ENCODE data around the gene JADE2. TPM values are rescaled to one million over a fixed set of nuclear protein-coding genes. Genes with fewer than 3 reads are reported as not detected.

JADE2 gene
- polyA plus RNA-seq, 3 donors, result 2.1 to 10.2 (median 3.1) TPM

DNA sequence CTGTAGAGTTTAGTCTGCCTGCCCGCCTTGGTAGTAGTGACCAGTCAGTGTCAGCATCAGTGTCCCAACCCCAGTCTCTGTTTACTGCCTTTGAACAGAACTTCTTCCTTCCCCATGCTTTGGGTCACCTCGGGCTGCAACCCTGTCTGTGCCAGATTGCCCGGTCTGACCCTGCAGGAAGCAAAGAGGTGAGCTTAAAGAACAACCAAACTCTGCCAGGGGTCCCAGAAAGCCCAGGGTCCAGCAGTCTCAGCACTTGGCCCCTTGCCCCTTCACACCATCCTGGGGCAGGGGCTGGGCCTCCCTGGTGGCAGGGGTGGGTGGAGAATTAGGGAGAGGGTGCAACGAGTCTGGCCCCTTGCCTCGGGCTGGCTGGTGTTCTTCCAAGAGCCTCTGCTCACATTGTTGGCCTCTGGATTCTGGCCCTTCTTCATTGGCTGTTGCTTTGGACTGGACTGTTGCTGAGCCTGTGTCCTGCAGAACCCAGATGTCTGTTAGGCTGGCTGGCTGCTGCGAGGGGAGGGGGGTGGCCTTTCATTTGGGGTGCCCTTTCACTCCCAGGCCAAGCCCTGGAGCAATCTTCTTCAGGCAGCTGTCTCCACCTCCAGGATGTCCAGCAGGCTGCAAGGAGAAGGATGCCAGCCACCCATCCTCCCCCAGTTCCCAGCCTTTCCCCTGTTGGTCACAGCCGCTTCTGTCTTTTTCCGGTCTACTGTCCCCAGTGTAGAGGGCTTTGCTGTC lies 55.9 kb downstream of the JADE2 start:
- TF ChIP-seq, protein P1, sequence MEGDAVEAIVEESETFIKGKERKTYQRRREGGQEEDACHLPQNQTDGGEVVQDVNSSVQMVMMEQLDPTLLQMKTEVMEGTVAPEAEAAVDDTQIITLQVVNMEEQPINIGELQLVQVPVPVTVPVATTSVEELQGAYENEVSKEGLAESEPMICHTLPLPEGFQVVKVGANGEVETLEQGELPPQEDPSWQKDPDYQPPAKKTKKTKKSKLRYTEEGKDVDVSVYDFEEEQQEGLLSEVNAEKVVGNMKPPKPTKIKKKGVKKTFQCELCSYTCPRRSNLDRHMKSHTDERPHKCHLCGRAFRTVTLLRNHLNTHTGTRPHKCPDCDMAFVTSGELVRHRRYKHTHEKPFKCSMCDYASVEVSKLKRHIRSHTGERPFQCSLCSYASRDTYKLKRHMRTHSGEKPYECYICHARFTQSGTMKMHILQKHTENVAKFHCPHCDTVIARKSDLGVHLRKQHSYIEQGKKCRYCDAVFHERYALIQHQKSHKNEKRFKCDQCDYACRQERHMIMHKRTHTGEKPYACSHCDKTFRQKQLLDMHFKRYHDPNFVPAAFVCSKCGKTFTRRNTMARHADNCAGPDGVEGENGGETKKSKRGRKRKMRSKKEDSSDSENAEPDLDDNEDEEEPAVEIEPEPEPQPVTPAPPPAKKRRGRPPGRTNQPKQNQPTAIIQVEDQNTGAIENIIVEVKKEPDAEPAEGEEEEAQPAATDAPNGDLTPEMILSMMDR (IDR thresholded peaks at IDR 0.05), result no peak
- intact Hi-C loops (cut with micrococcal nuclease), result loop anchor here in 1 of 2 donors (10.0 kb wide), 1 partner anchor 397 kb away; no protein-coding TSS in a partner anchor
- no peaks in the 10 kb centered on the region for H3K27me3 ChIP-seq (ENCODE audit: control insufficient read depth in 2 of 2, insufficient read depth in 2 of 2, low read length in 2 of 2)
- H3K4me3 ChIP-seq (replicated peaks in 1 of 3; ENCODE audit: low read depth in 2 of 3, low read length in 3 of 3), result no peak overlapping the region
- peaks cover 26 to 27% of the 10 kb centered on the region in 2 donors for H3K36me3 Mint-ChIP-seq
- no peak overlapping the region for H3K9ac ChIP-seq (ENCODE audit: insufficient read depth, low read length, poor library complexity, severe bottlenecking)
- no peaks in the 10 kb centered on the region for H4K20me1 ChIP-seq (ENCODE audit: insufficient read depth, low read length)
- DNase-seq, result no peak
- H2AFZ ChIP-seq (ENCODE audit: insufficient read depth, low read depth, low read length, poor library complexity, severe bottlenecking), result no peak overlapping the region
- no peaks in the 10 kb centered on the region for H3K9me3 ChIP-seq (replicated peaks in 1 of 2; ENCODE audit: control insufficient read depth in 1 of 2, insufficient read depth in 1 of 2, low read length in 2 of 2)
- peaks cover 0 to 2% (median 0%) of the 10 kb centered on the region in 7 donors for H3K9me3 Mint-ChIP-seq
- H3K4me1 ChIP-seq (ENCODE audit: control insufficient read depth in 1 of 2, insufficient read depth in 2 of 2, low read length in 2 of 2), result no peaks in the 10 kb centered on the region
- no peak overlapping the region for H3K4me2 ChIP-seq (replicated peaks; ENCODE audit: extremely low read depth, low read length, poor library complexity, severe bottlenecking)
- H3K36me3 ChIP-seq (replicated peaks in 1 of 2; ENCODE audit: control insufficient read depth in 1 of 2, insufficient read depth in 2 of 2, low read length in 2 of 2), result peaks cover 21 to 25% of the 10 kb centered on the region in 2 donors
- H3K79me2 ChIP-seq (ENCODE audit: insufficient read depth, low read length), result no peaks in the 10 kb centered on the region
- H3K4me1 Mint-ChIP-seq, result peaks cover 2% of the 10 kb centered on the region
- peak overlapping the region in 1 of 7 donors; percentile 64 for H3K27ac Mint-ChIP-seq
- H3K4me3 Mint-ChIP-seq, result no peak overlapping the region
- no peak overlapping the region for H3K27ac ChIP-seq (ENCODE audit: low read depth in 1 of 2, low read length in 2 of 2)
- H3K27me3 Mint-ChIP-seq (ENCODE audit: low read depth in 3 of 3), result peaks cover 0 to 3% (median 1%) of the 10 kb centered on the region in 3 donors
- WGBS (ENCODE audit: insufficient coverage), result 98% methylated on average over 4 of the region's 8 CpGs

GRCh38 chr5:134582281-134582680 lies 56.8 kb downstream of the JADE2 start:
- TF ChIP-seq, protein P1 (IDR thresholded peaks at IDR 0.05), result no peak
- H3K27ac Mint-ChIP-seq, result no peak overlapping the region
- H3K27me3 Mint-ChIP-seq (ENCODE audit: low read depth in 3 of 3), result peaks cover 0 to 3% (median 1%) of the 10 kb centered on the region in 3 donors

More at GRCh38 chr5:134582281-134582680, 56.8 kb downstream of the JADE2 start:
- intact Hi-C loops (cut with micrococcal nuclease), result loop anchor here in 1 of 2 donors (10.0 kb wide), 1 partner anchor 397 kb away; no protein-coding TSS in a partner anchor
- Histone ChIP-seq H3K36me3 (replicated peaks in 1 of 2; ENCODE audit: control insufficient read depth in 1 of 2, insufficient read depth in 2 of 2, low read length in 2 of 2) (peaks cover 15 to 19% of the 10 kb centered on the region in 2 donors), H3K4me1 (ENCODE audit: control insufficient read depth in 1 of 2, insufficient read depth in 2 of 2, low read length in 2 of 2) (peaks cover 4 to 5% of the 10 kb centered on the region in 2 donors), H3K27ac (ENCODE audit: low read depth in 1 of 2, low read length in 2 of 2) (no peak overlapping the region), H2AFZ (ENCODE audit: insufficient read depth, low read depth, low read length, poor library complexity, severe bottlenecking) (no peak overlapping the region), H3K9me3 (replicated peaks in 1 of 2; ENCODE audit: control insufficient read depth in 1 of 2, insufficient read depth in 1 of 2, low read length in 2 of 2) (no peaks in the 10 kb centered on the region), H3K27me3 (ENCODE audit: control insufficient read depth in 2 of 2, insufficient read depth in 2 of 2, low read length in 2 of 2) (no peaks in the 10 kb centered on the region), H4K20me1 (ENCODE audit: insufficient read depth, low read length) (no peaks in the 10 kb centered on the region), H3K4me3 (replicated peaks in 1 of 3; ENCODE audit: low read depth in 2 of 3, low read length in 3 of 3) (no peak overlapping the region), H3K79me2 (ENCODE audit: insufficient read depth, low read length) (no peaks in the 10 kb centered on the region), H3K4me2 (replicated peaks; ENCODE audit: extremely low read depth, low read length, poor library complexity, severe bottlenecking) (no peak overlapping the region), H3K9ac (ENCODE audit: insufficient read depth, low read length, poor library complexity, severe bottlenecking) (no peak overlapping the region)
- H3K4me3 Mint-ChIP-seq, result no peak overlapping the region
- peaks cover 0 to 2% (median 0%) of the 10 kb centered on the region in 7 donors for H3K9me3 Mint-ChIP-seq
- H3K36me3 Mint-ChIP-seq, result peaks cover 18 to 20% of the 10 kb centered on the region in 2 donors
- DNase-seq, result no peak
- 86% methylated on average over 1 of the region's 5 CpGs for WGBS (ENCODE audit: insufficient coverage)
- H3K4me1 Mint-ChIP-seq, result peaks cover 8% of the 10 kb centered on the region
